HCT116 (cell line): ENCODE measurements around the gene NEDD4L. TPM values are rescaled to one million over a fixed set of nuclear protein-coding genes. Genes with fewer than 3 reads are reported as not detected.

Source experiments
- ATAC-seq: fragments of 200-7000 bp; cut with Tn5 transposase; 2 replicates; pipeline ENCODE4 v1.9.1; 2020; ENCODE audit warnings: mild to moderate bottlenecking, moderate library complexity
- BruUV-seq: library from RNA; stranded (reverse); fragments of 400-500 nt; replicated peaks from 2 replicates; lab custom pipeline; 2021; lab: Mats Ljungman, UMichigan
- CTCF ChIA-PET: fragments of 300-600 bp; sonication (Branson Sonifier 250); formaldehyde crosslinking; loops from one replicate; lab custom pipeline; 2021; ENCODE audit warnings: antibody characterized with exemption; lab: Charles Lee
- POLR2A ChIA-PET: fragments of 300-600, 350-600 bp; sonication (Branson Sonifier 250); formaldehyde crosslinking; loops from one replicate; lab custom pipeline; 2021; ENCODE audit warnings: antibody characterized with exemption; lab: Charles Lee
- RAD21 ChIA-PET, 2 experiments: fragments of 300-600 bp; sonication (Branson Sonifier 250); formaldehyde crosslinking; loops; one replicate each; lab custom pipeline; 2023; ENCODE audit warnings: low total read pairs in 2 of 2; ENCODE audit not compliant: uncharacterized antibody in 2 of 2, unreplicated experiment in 2 of 2, low non-redundant PET in 1 of 2; lab: Charles Lee
- DNase-seq: peaks from one replicate; pipeline ENCODE4 v3.0.0-alpha.2; 2010; ENCODE audit warnings: low read depth, low spot score
- H2AFZ ChIP-seq: fragments of 200-600 bp; shearing (Covaris generic), sonication (generic); 2 replicates; pipeline ENCODE4 v1.6.1; 2017; ENCODE audit warnings: low read depth, mixed run types, mixed read lengths, antibody characterized with exemption, low read length; ENCODE audit not compliant: poor library complexity, severe bottlenecking
- H3K27ac ChIP-seq: 2 replicates; pipeline ENCODE4 v1.5.1; 2012; ENCODE audit warnings: low read depth, low read length
- H3K27me3 ChIP-seq: fragments of 200-600 bp; sonication (generic); 2 replicates; pipeline ENCODE4 v1.6.1; 2016; ENCODE audit warnings: mixed run types, low read length, mixed read lengths; ENCODE audit not compliant: insufficient read depth
- H3K36me3 ChIP-seq, 2 experiments: fragments of 200-500 bp in 1 of 2; fragments of 200-600 bp in 1 of 2; sonication (Bioruptor generic) in 1 of 2; sonication (generic) in 1 of 2; 2 replicates each; pipeline versions ENCODE4 v1.5.1 to v1.6.1; 2014 to 2016; ENCODE audit warnings: low read length in 2 of 2, inconsistent platforms in 1 of 2, mixed read lengths in 1 of 2, mixed run types in 1 of 2; ENCODE audit not compliant: insufficient read depth in 2 of 2, control insufficient read depth in 1 of 2
- H3K4me1 ChIP-seq, 2 experiments: fragments of 200-600 bp in 1 of 2; sonication (generic) in 1 of 2; 2 replicates each; pipeline versions ENCODE4 v1.5.1 to v1.6.1; 2012 to 2017; ENCODE audit warnings: low read length in 2 of 2, inconsistent platforms in 1 of 2, mild to moderate bottlenecking in 1 of 2, mixed read lengths in 1 of 2, mixed run types in 1 of 2, moderate library complexity in 1 of 2; ENCODE audit not compliant: insufficient read depth in 2 of 2, control insufficient read depth in 1 of 2
- H3K4me2 ChIP-seq: fragments of 200-600 bp; sonication (generic); 2 replicates; pipeline ENCODE4 v1.6.1; 2017; ENCODE audit warnings: mixed run types, low read length, mixed read lengths
- H3K4me3 ChIP-seq, 2 experiments: fragments of 200-600 bp in 1 of 2; sonication (generic) in 1 of 2; replicated peaks in 1 of 2; 2 replicates each; pipeline ENCODE4 v1.5.1; 2011 to 2016; ENCODE audit warnings: low read length in 2 of 2, control low read depth in 1 of 2, low read depth in 1 of 2, mild to moderate bottlenecking in 1 of 2, mixed read lengths in 1 of 2, mixed run types in 1 of 2
- H3K79me2 ChIP-seq: fragments of 200-600 bp; sonication (generic); 2 replicates; pipeline ENCODE4 v1.6.1; 2017; ENCODE audit warnings: mild to moderate bottlenecking, mixed run types, low read length, moderate library complexity, mixed read lengths; ENCODE audit not compliant: insufficient read depth
- H3K9ac ChIP-seq: fragments of 200-600 bp; sonication (generic); 2 replicates; pipeline ENCODE4 v1.6.1; 2016; ENCODE audit warnings: low read length, mixed read lengths
- H3K9me2 ChIP-seq: fragments of 200-600 bp; sonication (generic), shearing (Covaris generic); 2 replicates; pipeline ENCODE4 v1.6.1; 2017; ENCODE audit warnings: mixed run types, mild to moderate bottlenecking, moderate library complexity; ENCODE audit not compliant: insufficient read depth
- H3K9me3 ChIP-seq, 2 experiments: fragments of 200-500 bp in 1 of 2; fragments of 200-600 bp in 1 of 2; sonication (Bioruptor generic) in 1 of 2; sonication (generic) in 1 of 2; 2 replicates each; pipeline ENCODE4 v1.6.1; 2014 to 2017; ENCODE audit warnings: low read length in 2 of 2, mixed read lengths in 2 of 2, inconsistent platforms in 1 of 2, low read depth in 1 of 2, mild to moderate bottlenecking in 1 of 2, mixed run types in 1 of 2, moderate library complexity in 1 of 2; ENCODE audit not compliant: control insufficient read depth in 1 of 2, insufficient read depth in 1 of 2
- H4K20me1 ChIP-seq: fragments of 200-600 bp; sonication (generic), shearing (Covaris generic); 2 replicates; pipeline ENCODE4 v1.6.1; 2017; ENCODE audit warnings: mixed run types, mild to moderate bottlenecking, moderate library complexity; ENCODE audit not compliant: insufficient read depth
- CEBPB ChIP-seq: IDR thresholded peaks from 2 replicates; pipeline ENCODE4 v1.6.1; 2012; ENCODE audit warnings: low read depth
- EZH2 ChIP-seq: fragments of 200-600 bp; sonication (generic); IDR thresholded peaks from 2 replicates; pipeline ENCODE4 v1.6.1; 2017; ENCODE audit warnings: antibody characterized with exemption, mixed run types
- TCF7L2 ChIP-seq: IDR thresholded peaks from 2 replicates; pipeline ENCODE4 v1.7.0; 2011; ENCODE audit warnings: borderline replicate concordance, inconsistent platforms; ENCODE audit not compliant: insufficient read depth, insufficient read length; ENCODE audit errors: extremely low read depth
- YY1 ChIP-seq: IDR thresholded peaks from 2 replicates; pipeline ENCODE4 v1.6.1; 2011; ENCODE audit warnings: low read length, low read depth, moderate library complexity, mild to moderate bottlenecking; ENCODE audit not compliant: insufficient replicate concordance; ENCODE audit errors: extremely low read depth
- intact Hi-C: fragments of 100-400 bp; cut with micrococcal nuclease; formaldehyde crosslinking; loops from 2 replicates; pipeline ENCODE4 v1.10.0; 2022
- total RNA-seq: library from RNA; stranded (reverse); gene quantifications from one replicate; pipeline ENCODE4 v1.2.1, GENCODE V29; 2021; ENCODE audit not compliant: unreplicated experiment
- TF ChIP-seq, protein P1 (sequence below): IDR thresholded peaks from 2 replicates; pipeline ENCODE4 v1.6.1; 2012

The NEDD4L gene
- total RNA-seq, 1 experiment from 2014 or later, result 41.5 TPM

DNA sequence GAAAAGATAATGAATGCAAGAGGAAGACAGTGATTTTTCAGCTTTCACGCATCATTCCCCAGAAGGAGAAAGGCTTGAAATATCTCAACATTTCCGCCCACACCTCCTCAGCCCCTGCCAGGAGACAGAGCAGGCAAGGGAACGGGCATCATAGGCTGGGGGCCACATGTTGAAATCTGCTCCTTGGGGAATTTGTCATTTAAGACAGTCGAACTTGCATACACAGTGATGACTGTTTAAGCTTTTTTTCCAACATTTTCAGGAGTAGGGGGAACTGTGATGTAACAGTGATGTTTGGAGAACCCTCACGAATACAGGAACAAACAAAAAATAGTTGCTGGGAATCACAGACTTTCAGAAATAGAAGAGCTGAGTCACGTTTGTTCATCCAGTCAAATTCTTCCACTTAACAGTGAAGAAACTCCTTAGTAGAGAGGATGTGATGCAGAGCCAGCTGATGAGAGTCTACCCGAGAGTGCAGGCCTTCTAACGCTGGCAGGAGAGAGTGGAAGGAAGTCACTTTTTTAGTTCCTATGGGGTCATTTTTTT is 318.1 kb downstream of the NEDD4L start:
- no peak for DNase-seq
- no peaks in the 10 kb centered on the region for H3K36me3 ChIP-seq
- no peak overlapping the region for H3K27ac ChIP-seq
- H3K9me2 ChIP-seq, result no peaks in the 10 kb centered on the region
- ATAC-seq, result no peak
- CTCF ChIA-PET, result no interaction called here
- no TSS peak for BruUV-seq
- no peak overlapping the region for H3K4me2 ChIP-seq
- no peaks in the 10 kb centered on the region for H3K9me3 ChIP-seq
- no peaks in the 10 kb centered on the region for H3K79me2 ChIP-seq
- intact Hi-C loops, result no loop called here
- H3K9ac ChIP-seq, result no peak overlapping the region
- TF ChIP-seq EZH2, result no peak
- no peaks in the 10 kb centered on the region for H3K4me1 ChIP-seq
- H3K27me3 ChIP-seq, result no peaks in the 10 kb centered on the region
- POLR2A ChIA-PET, result no interaction called here
- no peak overlapping the region for H2AFZ ChIP-seq
- no peak overlapping the region for H3K4me3 ChIP-seq
- RAD21 ChIA-PET, result no interaction called here
- H4K20me1 ChIP-seq, result no peaks in the 10 kb centered on the region

DNA sequence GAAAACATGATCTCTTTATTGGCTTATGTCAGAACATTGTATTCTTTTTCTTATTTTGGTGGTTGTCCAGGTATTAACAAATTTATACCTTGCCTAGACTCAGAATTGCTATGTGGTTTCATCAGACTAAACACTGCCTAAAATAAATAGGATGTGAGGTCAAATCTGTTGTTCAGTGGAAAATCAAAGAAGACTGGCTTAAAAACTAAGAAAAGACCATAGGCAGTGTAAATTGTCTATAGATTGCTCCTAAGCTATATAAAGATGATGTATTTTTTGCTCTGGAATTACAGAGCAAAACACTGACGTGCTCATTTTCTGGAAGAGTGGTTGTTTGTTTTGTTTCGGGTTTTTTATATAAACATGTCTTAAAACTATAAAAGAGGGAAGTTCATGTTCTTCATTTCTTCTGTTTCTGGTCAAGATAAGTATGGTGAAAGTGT is 318.8 kb downstream of the NEDD4L start:
- H2AFZ ChIP-seq, result no peak overlapping the region
- H3K36me3 ChIP-seq, result no peaks in the 10 kb centered on the region
- no peaks in the 10 kb centered on the region for H3K4me1 ChIP-seq
- intact Hi-C loops, result no loop called here
- H3K4me3 ChIP-seq, result no peak overlapping the region
- no peaks in the 10 kb centered on the region for H3K9me3 ChIP-seq
- H3K27me3 ChIP-seq, result no peaks in the 10 kb centered on the region
- POLR2A ChIA-PET, result no interaction called here
- BruUV-seq, result no TSS peak
- no peaks in the 10 kb centered on the region for H4K20me1 ChIP-seq
- TF ChIP-seq, protein P1, sequence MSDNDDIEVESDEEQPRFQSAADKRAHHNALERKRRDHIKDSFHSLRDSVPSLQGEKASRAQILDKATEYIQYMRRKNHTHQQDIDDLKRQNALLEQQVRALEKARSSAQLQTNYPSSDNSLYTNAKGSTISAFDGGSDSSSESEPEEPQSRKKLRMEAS, result no peak
- TF ChIP-seq YY1, result no peak
- no peak for TF ChIP-seq CEBPB
- TF ChIP-seq TCF7L2, result no peak
- no peaks in the 10 kb centered on the region for H3K9me2 ChIP-seq
- H3K27ac ChIP-seq, result no peak overlapping the region
- no peak for DNase-seq
- RAD21 ChIA-PET, result no interaction called here
- no peak for ATAC-seq
- CTCF ChIA-PET, result no interaction called here
- no peaks in the 10 kb centered on the region for H3K79me2 ChIP-seq
- H3K4me2 ChIP-seq, result no peak overlapping the region
- no peak overlapping the region for H3K9ac ChIP-seq
